ENCODE measurements around the gene OR51B2.

- TF ChIP-seq RARB (CRISPR knock-in tag; IDR thresholded peaks at IDR 0.05) (no peak), TCF4 (CRISPR knock-in tag; IDR thresholded peaks at IDR 0.05; ENCODE audit: borderline replicate concordance) (no peak), TOX (CRISPR knock-in tag; IDR thresholded peaks at IDR 0.05; ENCODE audit: borderline replicate concordance) (no peak), PPARA (CRISPR knock-in tag; IDR thresholded peaks at IDR 0.05; ENCODE audit: borderline replicate concordance) (no peak), GLIS3 (CRISPR knock-in tag; IDR thresholded peaks at IDR 0.05) (no peak), TSHZ2 (CRISPR knock-in tag; IDR thresholded peaks at IDR 0.05) (no peak), ZFP3 (CRISPR knock-in tag; IDR thresholded peaks at IDR 0.05) (no peak), PATZ1 (CRISPR knock-in tag; IDR thresholded peaks at IDR 0.05; ENCODE audit: borderline replicate concordance) (no peak), ZNF8 (CRISPR knock-in tag; IDR thresholded peaks at IDR 0.05) (no peak)
Observed at GRCh38 chr11:5339771-5340322, 15.8 kb upstream of the OR51B2 start.

Measured in SK-N-SH treated with all-trans-retinoic acid at 6 μM for 48 hours (cell line).